NCI-H526 (cell line): ENCODE measurements around the gene GATAD2A.

Source experiments
- DNase-seq, 2 experiments: peaks; one replicate each; lab custom pipeline; 2025; lab: John Stamatoyannopoulos, UW

The GATAD2A gene

DNA sequence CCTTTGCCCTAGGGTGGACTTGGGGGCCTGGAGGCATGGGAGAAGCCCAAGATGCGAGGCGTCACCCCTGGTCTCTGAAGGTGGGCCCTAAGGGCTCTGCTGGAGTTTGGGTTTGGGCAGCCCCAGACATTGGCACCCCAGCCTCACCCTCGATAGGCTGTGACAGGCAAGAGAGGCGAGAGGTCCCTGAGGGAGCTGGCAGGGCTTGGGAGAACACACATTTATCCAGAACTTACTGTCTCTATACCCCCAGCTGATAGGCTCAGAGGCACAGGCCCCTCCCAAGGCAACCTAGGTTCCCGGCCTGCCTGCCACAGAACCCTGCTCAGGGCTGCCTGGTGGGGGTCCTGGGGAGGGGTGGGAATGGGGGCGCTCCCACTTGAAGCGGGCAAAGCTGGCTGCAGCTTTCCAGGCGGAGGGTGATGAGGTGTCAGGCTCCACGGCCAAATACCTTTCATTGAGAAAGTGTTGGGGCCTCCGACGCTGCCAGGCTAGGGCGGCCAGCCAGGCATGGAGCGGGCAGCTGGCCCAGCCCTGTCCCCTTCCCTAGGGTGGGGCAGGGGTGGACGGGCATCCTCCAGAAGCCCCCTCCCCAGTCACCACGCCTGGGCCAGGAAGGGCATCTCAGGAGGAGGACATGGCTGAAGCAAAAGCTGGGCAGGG lies 142.3 kb downstream of the GATAD2A start:
- DNase-seq, result no peak

DNA sequence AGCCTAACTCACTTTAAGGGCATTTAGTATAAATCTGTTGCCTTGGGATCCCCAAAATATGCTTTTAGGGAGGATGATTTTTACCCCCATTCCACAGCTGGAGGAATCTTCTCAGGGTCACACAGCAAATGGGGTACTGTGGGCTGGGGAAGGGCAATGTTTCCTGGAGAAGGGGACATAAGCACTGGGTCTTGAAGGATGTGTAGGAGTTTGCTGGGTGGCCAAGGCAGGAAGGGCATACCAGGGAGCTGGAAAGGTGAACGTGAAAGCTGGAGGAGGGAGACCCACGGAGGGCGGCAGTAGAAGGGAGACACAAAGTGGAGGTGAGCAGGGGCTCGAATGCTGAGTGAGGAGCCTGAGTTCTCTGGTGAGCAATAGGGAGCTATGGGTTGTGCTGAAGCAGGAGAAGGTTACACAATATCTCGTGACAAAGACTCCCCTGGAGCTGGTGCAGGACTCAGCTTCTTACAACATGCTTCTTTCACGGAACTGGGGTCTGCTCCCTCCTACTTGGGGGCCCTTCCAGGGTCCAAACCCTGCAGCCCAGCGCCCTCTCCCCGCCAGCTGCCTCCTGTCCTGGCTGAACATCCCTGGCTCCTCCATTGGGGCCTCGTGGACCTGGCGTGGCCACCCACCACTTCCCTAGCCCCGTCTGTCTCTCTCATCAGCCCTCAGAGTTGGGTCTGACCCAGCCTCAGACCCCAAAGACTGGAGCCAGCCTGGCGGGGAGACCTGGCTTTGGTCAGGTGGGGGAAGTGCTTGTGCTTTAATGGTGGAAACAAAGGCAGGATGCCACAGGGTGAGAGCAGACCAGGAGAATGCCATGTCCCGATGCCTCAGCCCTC lies 143.7 kb downstream of the GATAD2A start:
- no peak for DNase-seq

DNA sequence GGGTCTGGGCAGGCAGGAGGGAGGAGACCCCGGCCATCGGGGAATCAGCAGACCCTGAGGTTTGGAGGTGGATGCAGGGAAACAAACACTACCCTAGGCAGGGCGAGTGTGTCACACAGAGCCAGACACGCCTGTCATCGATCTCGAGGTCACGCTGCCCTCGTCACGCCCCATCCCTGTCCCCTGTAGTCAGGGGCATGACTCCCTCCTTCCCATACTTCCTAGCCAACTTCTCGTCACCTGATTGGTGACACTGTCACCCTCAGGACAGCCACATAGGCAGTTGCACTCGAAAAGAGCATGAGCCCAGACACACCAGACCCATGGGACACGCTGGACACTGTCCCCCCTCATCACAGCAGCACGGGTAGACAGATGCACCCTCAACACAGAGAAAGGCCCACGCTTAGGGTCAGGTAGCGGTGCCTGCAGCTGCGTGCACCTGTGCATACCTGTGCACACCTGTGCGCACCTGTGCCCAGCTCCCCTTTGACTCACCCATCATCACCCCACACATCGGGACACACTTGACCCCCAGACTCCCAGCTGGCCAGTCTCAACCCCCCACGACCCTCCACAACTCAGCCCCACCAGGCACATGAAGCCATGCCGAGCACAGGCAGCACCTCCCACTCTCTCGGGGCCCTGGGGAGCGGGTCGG lies 144.5 kb downstream of the GATAD2A start:
- DNase-seq, result no peak

DNA sequence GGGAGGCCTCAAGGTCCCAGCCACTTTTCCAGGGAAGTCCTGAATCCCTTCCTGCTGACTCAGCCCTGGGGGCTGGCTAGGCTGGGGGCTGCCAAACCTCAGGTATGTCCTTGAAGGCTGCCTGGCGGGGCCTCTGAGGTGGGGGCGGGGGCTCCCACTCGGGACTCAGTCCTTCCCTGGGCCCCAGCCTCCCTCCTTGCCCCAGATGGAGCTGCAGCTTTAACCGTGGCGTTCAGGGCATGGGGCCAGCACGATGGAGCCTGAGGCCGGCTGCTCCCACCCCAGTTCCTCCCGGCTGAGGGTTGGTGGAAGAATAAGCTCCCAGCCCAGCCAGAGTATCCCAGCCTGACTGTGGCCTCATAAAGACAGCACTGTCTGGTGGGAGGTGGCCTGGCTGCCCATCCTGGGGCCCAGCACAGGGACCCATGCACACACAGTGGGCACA lies 145.0 kb downstream of the GATAD2A start:
- no peak for DNase-seq

DNA sequence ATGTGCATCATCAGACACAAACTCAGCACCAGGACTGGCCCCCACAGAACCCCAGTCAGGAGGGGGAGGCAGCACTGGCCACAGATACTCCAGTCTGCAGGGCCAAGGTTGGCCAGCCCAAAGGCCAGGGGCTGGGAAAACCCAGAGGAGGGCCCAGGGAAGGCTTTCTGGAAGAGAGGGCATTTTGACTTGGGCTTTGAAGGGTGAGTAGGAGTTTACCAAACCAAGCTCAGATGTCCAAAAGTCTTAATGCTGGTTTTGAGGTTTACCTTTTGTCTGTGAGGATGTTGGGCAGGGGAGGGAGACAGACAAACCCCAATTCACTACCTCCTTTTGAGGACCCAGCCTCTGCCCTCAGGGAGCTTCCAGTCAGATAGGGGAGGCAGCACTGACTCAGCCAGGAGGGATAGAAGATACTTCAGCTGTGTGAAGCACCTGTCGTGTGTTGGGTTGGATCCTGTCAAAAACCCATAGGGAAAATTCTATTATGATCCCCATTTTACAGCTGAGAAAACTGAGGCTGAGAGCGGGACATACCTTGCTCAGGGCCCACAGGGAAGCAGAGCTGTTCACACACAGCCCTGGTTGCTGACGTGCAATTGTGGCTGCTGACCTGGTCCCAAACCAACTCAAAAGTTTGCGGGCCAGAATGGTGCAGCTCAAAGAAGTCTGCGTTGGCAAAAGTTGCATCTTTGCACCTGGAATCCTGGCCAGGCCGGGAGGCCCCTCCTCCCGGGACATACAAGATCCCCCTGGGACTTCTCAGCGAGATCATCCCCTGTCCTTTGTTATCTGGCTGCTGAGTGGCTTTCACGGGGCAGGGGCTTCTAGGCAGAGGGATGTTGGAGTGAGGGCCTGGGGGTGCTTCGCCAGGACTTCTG lies 145.7 kb downstream of the GATAD2A start:
- DNase-seq, result no peak

DNA sequence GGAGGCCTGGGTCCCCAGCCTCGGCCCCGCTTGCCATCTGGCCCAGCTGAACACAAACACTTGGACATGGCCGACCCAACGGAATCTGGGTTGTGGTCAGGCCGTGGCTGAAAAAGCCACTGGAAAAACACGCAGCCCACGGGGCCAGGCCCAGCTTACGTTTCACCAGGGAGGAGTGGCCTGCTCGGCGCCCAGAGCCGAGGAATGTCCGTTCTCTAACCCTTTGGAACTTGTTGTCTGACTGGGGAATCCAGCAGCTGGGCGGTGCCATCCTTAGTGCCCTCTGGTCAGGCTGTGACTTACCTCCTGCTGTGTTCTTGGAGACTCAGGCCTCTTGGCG lies 146.3 kb downstream of the GATAD2A start:
- no peak for DNase-seq

DNA sequence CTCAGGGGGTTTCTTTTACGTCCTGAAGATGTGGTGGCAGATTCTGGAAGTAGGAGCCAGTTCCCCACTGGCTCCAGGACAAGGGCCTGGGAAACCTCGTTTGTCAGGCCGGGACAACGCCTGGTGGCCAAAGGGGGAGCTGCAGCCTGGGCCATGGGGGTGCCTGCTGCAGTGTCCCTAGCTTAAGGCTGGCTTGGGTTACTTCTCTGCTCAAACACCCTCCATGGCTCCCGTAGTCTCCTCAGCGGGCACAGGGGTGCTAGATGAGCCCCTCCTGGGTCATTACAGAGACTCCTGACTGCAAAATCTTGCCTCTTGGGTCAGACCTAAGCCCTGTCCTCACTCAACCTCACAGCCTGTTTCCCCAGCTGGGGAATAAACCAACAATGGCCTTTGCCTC lies 147.3 kb downstream of the GATAD2A start:
- DNase-seq, result peak in 1 of 2 experiments; percentile 31

DNA sequence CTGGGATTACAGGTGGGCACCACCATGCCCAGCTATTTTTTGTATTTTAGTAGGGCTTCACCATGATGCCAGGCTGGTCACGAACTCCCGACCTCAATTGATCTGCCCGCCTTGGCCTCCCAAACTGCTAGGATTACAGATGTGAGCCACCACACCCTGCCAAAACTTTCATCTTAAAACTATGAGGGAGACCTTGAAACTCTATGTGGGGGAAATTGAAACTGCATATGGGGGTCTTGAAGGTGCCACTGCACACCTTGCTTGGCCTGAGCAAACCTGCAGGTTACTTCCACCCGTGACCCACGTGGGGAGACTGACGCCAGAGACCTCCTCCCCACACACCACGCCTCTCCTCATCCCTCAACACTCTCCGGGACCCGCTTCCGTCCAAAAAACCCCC lies 148.2 kb downstream of the GATAD2A start:
- DNase-seq, result no peak

DNA sequence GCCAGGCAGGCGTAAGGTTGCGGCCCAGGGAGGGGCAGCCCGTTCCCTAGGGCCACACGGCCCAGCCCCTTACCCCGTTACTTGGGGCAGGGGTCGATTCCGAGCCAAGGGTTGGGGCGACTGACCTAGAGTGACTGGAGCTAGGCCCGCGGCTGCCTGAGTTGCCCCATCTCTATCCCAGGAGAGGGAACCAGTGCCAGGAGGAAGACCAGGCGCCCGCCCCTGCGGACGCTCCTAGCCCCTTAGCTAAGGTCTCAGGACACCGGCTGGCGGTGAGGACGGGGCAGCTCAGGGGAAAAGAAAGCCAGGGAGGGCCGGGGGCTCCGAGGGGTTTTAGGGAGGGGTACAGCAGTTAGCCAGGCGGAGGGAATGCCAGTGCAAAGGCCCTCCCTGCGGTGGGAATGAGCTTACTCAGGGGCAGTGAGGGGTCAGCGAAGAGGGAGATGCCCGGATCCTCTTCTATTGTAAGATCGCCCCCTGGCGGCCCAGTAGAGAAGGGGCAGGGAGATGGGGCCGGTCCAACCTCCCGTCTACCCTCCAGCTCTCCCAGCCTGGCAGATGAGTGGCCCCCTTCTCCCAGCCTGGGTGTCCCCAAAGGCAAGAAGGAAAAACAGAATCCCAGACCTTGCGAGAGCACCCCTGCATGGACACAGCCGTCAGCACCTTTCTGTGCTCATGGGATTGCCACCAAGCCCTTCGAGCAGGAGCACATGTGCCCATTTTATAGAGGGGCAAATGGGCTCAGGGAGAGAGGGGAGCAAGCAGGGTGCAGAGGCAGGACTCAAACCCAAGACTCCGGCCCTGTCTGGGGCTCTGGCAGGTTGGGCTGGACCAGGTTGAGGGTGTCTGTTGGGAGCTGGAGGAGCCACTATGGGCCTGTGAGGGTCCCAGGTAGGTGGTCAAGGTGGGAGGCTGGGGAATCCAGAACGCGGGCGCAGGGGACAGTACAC lies 148.9 kb downstream of the GATAD2A start:
- DNase-seq, result peak in 1 of 2 experiments; percentile 46

DNA sequence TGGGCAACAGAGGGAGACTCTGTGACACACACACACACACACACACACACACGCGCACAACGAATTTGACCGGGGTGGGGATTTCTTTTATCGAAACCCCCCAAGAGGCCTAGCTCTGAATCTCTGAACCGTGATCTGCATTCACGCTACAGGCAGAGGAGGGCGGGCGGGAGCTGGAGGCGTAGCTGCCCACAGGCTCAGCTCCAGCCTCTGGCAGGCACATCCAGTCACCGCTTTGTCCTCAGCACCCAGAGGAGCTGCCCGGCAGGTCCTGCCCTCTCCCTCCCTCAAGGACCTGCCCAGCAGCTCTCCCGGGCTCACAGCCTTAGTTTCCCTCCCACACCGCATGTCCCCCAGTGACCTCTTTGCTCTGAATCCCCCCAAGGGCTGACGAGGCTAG lies 152.6 kb downstream of the GATAD2A start:
- DNase-seq, result no peak
